Raji (cell line): Measurements from ENCODE around the gene VSTM4.

Experiments used
- POLR2A ChIP-seq: IDR thresholded peaks from 2 replicates; pipeline ENCODE4 v1.6.1; 2011; ENCODE audit warnings: low read depth, low read length, control low read depth; ENCODE audit not compliant: insufficient read depth

VSTM4 gene

GRCh38 chr10:49113741-49114141 lies 1.6 kb downstream of the VSTM4 start:
- TF ChIP-seq POLR2A = no peak

GRCh38 chr10:49112851-49113250 lies 2.5 kb downstream of the VSTM4 start:
- no peak for TF ChIP-seq POLR2A

GRCh38 chr10:49112098-49112497 lies 3.2 kb downstream of the VSTM4 start:
- TF ChIP-seq POLR2A = no peak

GRCh38 chr10:49111320-49111698 lies 4.0 kb downstream of the VSTM4 start:
- no peak for TF ChIP-seq POLR2A

- TF ChIP-seq POLR2A = no peak
Observed at GRCh38 chr10:49110684-49111319, 4.5 kb downstream of the VSTM4 start.

- no peak for TF ChIP-seq POLR2A
Observed at GRCh38 chr10:49109669-49110340, 5.5 kb downstream of the VSTM4 start.

GRCh38 chr10:49108656-49109055 lies 6.7 kb downstream of the VSTM4 start:
- TF ChIP-seq POLR2A = no peak

GRCh38 chr10:49107887-49108267 lies 7.4 kb downstream of the VSTM4 start:
- no peak for TF ChIP-seq POLR2A

GRCh38 chr10:49107111-49107886 lies 8.0 kb downstream of the VSTM4 start:
- TF ChIP-seq POLR2A = no peak

GRCh38 chr10:49106451-49106850 lies 8.9 kb downstream of the VSTM4 start:
- TF ChIP-seq POLR2A = no peak

- TF ChIP-seq POLR2A = no peak
Observed at GRCh38 chr10:49105076-49105475, 10.2 kb downstream of the VSTM4 start.

GRCh38 chr10:49104323-49104722 lies 11.0 kb downstream of the VSTM4 start:
- TF ChIP-seq POLR2A = no peak

- TF ChIP-seq POLR2A = no peak
Observed at GRCh38 chr10:49103761-49104160, 11.6 kb downstream of the VSTM4 start.

- TF ChIP-seq POLR2A = no peak
Observed at GRCh38 chr10:49099046-49099445, 16.3 kb downstream of the VSTM4 start.

- no peak for TF ChIP-seq POLR2A
Observed at GRCh38 chr10:49096890-49097445, 18.4 kb downstream of the VSTM4 start.

- TF ChIP-seq POLR2A = no peak
Observed at GRCh38 chr10:49094646-49095045, 20.7 kb downstream of the VSTM4 start.
